ENCODE results near the gene CHD2. TPM values are rescaled to one million over a fixed set of nuclear protein-coding genes. Genes with fewer than 3 reads are reported as not detected.

The CHD2 gene
- total and polyA plus RNA-seq, 10 of the 15 experiments (the other 5 are each of a cell fraction or from before 2014, with no cell fraction given): 38.1 to 94.7 (median 63.3) TPM

DNA sequence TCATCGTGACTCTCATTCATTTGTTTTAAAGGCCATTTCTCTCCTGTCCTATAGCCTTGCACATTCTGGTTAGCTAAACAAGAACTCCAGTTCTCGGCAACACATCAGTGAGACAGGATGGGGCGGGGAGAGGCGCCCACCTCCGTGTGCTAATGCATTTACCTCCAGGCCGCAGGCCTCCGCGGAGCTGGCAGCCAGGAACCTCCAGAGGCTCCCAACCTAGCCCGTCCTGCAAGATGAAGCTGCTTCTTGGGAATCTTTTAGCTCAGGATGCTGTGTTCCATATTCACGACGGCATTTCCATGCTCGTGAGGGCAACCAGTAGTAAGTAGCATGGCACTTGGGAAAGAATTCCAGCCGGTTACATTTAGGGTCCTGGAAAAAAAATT is 141.0 kb downstream of the CHD2 start:
- in situ Hi-C loops (cut with MboI) (loop anchor here (25.0 kb wide), 1 partner anchor 1271 kb away; no protein-coding TSS in a partner anchor), intact Hi-C loops (cut with micrococcal nuclease; ENCODE audit: unreplicated experiment) (no loop called here)
- no TSS peak for BruUV-seq (replicated peaks)
- no peak overlapping the region for H2AFZ ChIP-seq (ENCODE audit: control insufficient read depth, low read depth, low read length)
- ChIA-PET CTCF (interaction anchor here (0.6 to 1.8 kb wide), 3 partner anchors 11 to 1078 kb away, joined by 3 to 7 read pairs (median 4); no protein-coding TSS in a partner anchor), SMC1A (ENCODE audit: uncharacterized antibody, unreplicated experiment) (no interaction called here), POLR2A (no interaction called here), RAD21 (ENCODE audit: unreplicated experiment) (no interaction called here)
- no peaks in the 10 kb centered on the region for H3K4me1 ChIP-seq (ENCODE audit: control insufficient read depth, insufficient read depth, low read length)
- no peak overlapping the region for H3K9ac ChIP-seq (ENCODE audit: control insufficient read depth, insufficient read depth, low read length)
- no peak for DNase-seq (ENCODE audit: low read depth, low spot score)
- H3K4me2 ChIP-seq (ENCODE audit: control insufficient read depth, insufficient read depth): no peak overlapping the region
- no peaks in the 10 kb centered on the region for H4K20me1 ChIP-seq (ENCODE audit: control insufficient read depth, insufficient read depth)
- no peaks in the 10 kb centered on the region for H3K36me3 ChIP-seq (ENCODE audit: control insufficient read depth in 2 of 2, insufficient read depth in 2 of 2, low read length in 1 of 2)
- H3K4me3 ChIP-seq: no peak overlapping the region
- H3K27me3 ChIP-seq (replicated peaks in 1 of 2; ENCODE audit: control insufficient read depth in 2 of 2, insufficient read depth in 2 of 2, low read length in 1 of 2): no peaks in the 10 kb centered on the region
- TF ChIP-seq HDAC6 (IDR thresholded peaks at IDR 0.05; ENCODE audit: unreplicated experiment): no peak
- no peak for TF ChIP-seq STAT3 (IDR thresholded peaks at IDR 0.05; ENCODE audit: low read depth, low read length)
- no peak for TF ChIP-seq ASH2L (IDR thresholded peaks at IDR 0.05; ENCODE audit: borderline replicate concordance, low read depth)
- TF ChIP-seq, protein P1, sequence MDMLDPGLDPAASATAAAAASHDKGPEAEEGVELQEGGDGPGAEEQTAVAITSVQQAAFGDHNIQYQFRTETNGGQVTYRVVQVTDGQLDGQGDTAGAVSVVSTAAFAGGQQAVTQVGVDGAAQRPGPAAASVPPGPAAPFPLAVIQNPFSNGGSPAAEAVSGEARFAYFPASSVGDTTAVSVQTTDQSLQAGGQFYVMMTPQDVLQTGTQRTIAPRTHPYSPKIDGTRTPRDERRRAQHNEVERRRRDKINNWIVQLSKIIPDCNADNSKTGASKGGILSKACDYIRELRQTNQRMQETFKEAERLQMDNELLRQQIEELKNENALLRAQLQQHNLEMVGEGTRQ (IDR thresholded peaks at IDR 0.05; ENCODE audit: borderline replicate concordance, low read depth, low read length): no peak
- TF ChIP-seq POLR2AphosphoS5 (IDR thresholded peaks at IDR 0.05; ENCODE audit: low read length): no peak
- no peak for TF ChIP-seq SRF (IDR thresholded peaks at IDR 0.05; ENCODE audit: low read depth in 2 of 2, low read length in 2 of 2)
- TF ChIP-seq, protein P2, sequence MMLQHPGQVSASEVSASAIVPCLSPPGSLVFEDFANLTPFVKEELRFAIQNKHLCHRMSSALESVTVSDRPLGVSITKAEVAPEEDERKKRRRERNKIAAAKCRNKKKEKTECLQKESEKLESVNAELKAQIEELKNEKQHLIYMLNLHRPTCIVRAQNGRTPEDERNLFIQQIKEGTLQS (IDR thresholded peaks at IDR 0.05; ENCODE audit: borderline replicate concordance, extremely low read depth, low read depth, low read length): no peak
- H3K27ac ChIP-seq (ENCODE audit: control insufficient read depth, insufficient read depth): no peak overlapping the region
- WGBS (ENCODE audit: insufficient coverage, insufficient replicate concordance, low lambda C conversion rate, missing lambda C conversion rate): 51% methylated on average over 13 of the region's 13 CpGs
- no peaks in the 10 kb centered on the region for H3K79me2 ChIP-seq (ENCODE audit: control insufficient read depth, insufficient read depth, low read length)
- no peak for ATAC-seq
- no peaks in the 10 kb centered on the region for H3K9me3 ChIP-seq (replicated peaks; ENCODE audit: control insufficient read depth, insufficient read depth, low read length)
- no peak for FAIRE-seq

Measured in GM12878 (cell line).